OCI-LY7 (cell line): ENCODE measurements around the gene NWD2. TPM values are rescaled to one million over a fixed set of nuclear protein-coding genes. Genes with fewer than 3 reads are reported as not detected.

Experiments
- BruUV-seq: library from RNA; stranded (reverse); fragments of 400-500 nt; replicated peaks from 2 replicates; lab custom pipeline; 2021; lab: Mats Ljungman, UMichigan
- CTCF ChIA-PET: fragments of 300-600 bp; sonication (Branson Sonifier 250); formaldehyde crosslinking; loops from one replicate; lab custom pipeline; 2022; ENCODE audit warnings: antibody characterized with exemption; ENCODE audit not compliant: unreplicated experiment; lab: Charles Lee
- POLR2A ChIA-PET: fragments of 300-600 bp; sonication (Branson Sonifier 250); formaldehyde crosslinking; loops from one replicate; lab custom pipeline; 2022; ENCODE audit warnings: antibody characterized with exemption; lab: Charles Lee
- DNase-seq: peaks from one replicate; pipeline ENCODE4 v3.0.0-alpha.2; 2015; ENCODE audit warnings: low spot score
- H2AFZ ChIP-seq: fragments of 200-600 bp; sonication (generic), shearing (Covaris generic); 2 replicates; pipeline ENCODE4 v1.6.1; 2014; ENCODE audit warnings: mild to moderate bottlenecking, antibody characterized with exemption, low read length, moderate library complexity
- H3K27ac ChIP-seq: fragments of 200-600 bp; sonication (generic); 2 replicates; pipeline ENCODE4 v1.5.1; 2014; ENCODE audit warnings: mixed run types, low read depth, mild to moderate bottlenecking, moderate library complexity, low read length, inconsistent platforms; ENCODE audit not compliant: poor library complexity, severe bottlenecking
- H3K36me3 ChIP-seq: fragments of 200-600 bp; sonication (generic); 2 replicates; pipeline ENCODE4 v1.6.1; 2014; ENCODE audit warnings: mild to moderate bottlenecking, antibody characterized with exemption, low read length, moderate library complexity, mixed read lengths; ENCODE audit not compliant: insufficient read depth
- H3K4me1 ChIP-seq: fragments of 200-600 bp; sonication (generic); 2 replicates; pipeline ENCODE4 v1.5.1; 2014; ENCODE audit warnings: mild to moderate bottlenecking, low read length; ENCODE audit not compliant: insufficient read depth, poor library complexity, severe bottlenecking
- H3K4me2 ChIP-seq: fragments of 200-600 bp; sonication (generic); 2 replicates; pipeline ENCODE4 v1.6.1; 2014; ENCODE audit warnings: mild to moderate bottlenecking, low read length
- H3K4me3 ChIP-seq: fragments of 200-600 bp; sonication (generic); 2 replicates; pipeline ENCODE4 v1.5.1; 2014; ENCODE audit warnings: mild to moderate bottlenecking, low read depth, low read length; ENCODE audit not compliant: poor library complexity, severe bottlenecking
- H3K79me2 ChIP-seq: fragments of 200-600 bp; sonication (generic); 2 replicates; pipeline ENCODE4 v1.6.1; 2016; ENCODE audit warnings: low read depth, mild to moderate bottlenecking, low read length, moderate library complexity, mixed read lengths; ENCODE audit not compliant: insufficient read depth
- H3K9me2 ChIP-seq: fragments of 200-600 bp; sonication (generic); 2 replicates; pipeline ENCODE4 v1.6.1; 2016; ENCODE audit warnings: mild to moderate bottlenecking, low read length, mixed read lengths; ENCODE audit not compliant: insufficient read depth
- H3K9me3 ChIP-seq: fragments of 200-600 bp; sonication (generic); 2 replicates; pipeline ENCODE4 v1.6.1; 2014; ENCODE audit warnings: mild to moderate bottlenecking, mixed run types, low read length, mixed read lengths
- H4K20me1 ChIP-seq: fragments of 200-600 bp; sonication (generic); 2 replicates; pipeline ENCODE4 v1.6.1; 2014; ENCODE audit warnings: mild to moderate bottlenecking, antibody characterized with exemption, low read length, moderate library complexity, mixed read lengths; ENCODE audit not compliant: insufficient read depth
- CTCF ChIP-seq: fragments of 200-600 bp; sonication (generic); conservative IDR thresholded peaks from 2 replicates; pipeline ENCODE4 v1.5.1; 2014; ENCODE audit warnings: mild to moderate bottlenecking, antibody characterized with exemption, low read length, moderate library complexity, mixed read lengths
- EZH2phosphoT487 ChIP-seq: fragments of 200-600 bp; sonication (generic); IDR thresholded peaks from 2 replicates; pipeline ENCODE4 v1.6.1; 2018; ENCODE audit warnings: low read depth, borderline replicate concordance, mild to moderate bottlenecking, mixed run types, antibody characterized with exemption, low read length, moderate library complexity, mixed read lengths
- intact Hi-C: fragments of 100-400 bp; cut with micrococcal nuclease; formaldehyde crosslinking; loops from one replicate; pipeline ENCODE4 v1.10.0; 2022; ENCODE audit not compliant: unreplicated experiment
- total RNA-seq, 2 experiments: library from RNA; depleted of rRNA in 1 of 2; stranded (reverse); fragments of >200 nt in 1 of 2; shearing (Covaris generic) in 1 of 2; gene quantifications; 2 replicates each; pipeline ENCODE4 v1.2.3, GENCODE V29; 2014 to 2022

Gene NWD2
- total RNA-seq, 2 experiments from 2014 or later = not detected

- DNase-seq = no peak
- H3K4me2 ChIP-seq = no peak overlapping the region
- no peak overlapping the region for H2AFZ ChIP-seq
- no peaks in the 10 kb centered on the region for H3K36me3 ChIP-seq
- no peaks in the 10 kb centered on the region for H3K4me1 ChIP-seq
- TF ChIP-seq EZH2phosphoT487 (no peak), CTCF (no peak)
- H3K9me2 ChIP-seq = no peaks in the 10 kb centered on the region
- H3K79me2 ChIP-seq = no peaks in the 10 kb centered on the region
- POLR2A ChIA-PET = interaction anchor here (0.9 kb wide), 1 partner anchor 9 kb away, joined by 3 read pairs; no protein-coding TSS in a partner anchor
- no TSS peak for BruUV-seq
- no peaks in the 10 kb centered on the region for H3K9me3 ChIP-seq
- H4K20me1 ChIP-seq = no peaks in the 10 kb centered on the region
- intact Hi-C loops = loop anchor here (1.0 to 2.0 kb wide), 2 partner anchors 112 to 339 kb away; no protein-coding TSS in a partner anchor
- no peak overlapping the region for H3K4me3 ChIP-seq
- no peak overlapping the region for H3K27ac ChIP-seq
- CTCF ChIA-PET = no interaction called here
Measured at GRCh38 chr4:37453999-37454800, 209.7 kb downstream of the NWD2 start.

- Histone ChIP-seq H3K4me2 (no peak overlapping the region), H3K36me3 (no peaks in the 10 kb centered on the region), H3K79me2 (no peaks in the 10 kb centered on the region), H3K9me3 (no peaks in the 10 kb centered on the region), H4K20me1 (no peaks in the 10 kb centered on the region), H3K9me2 (no peaks in the 10 kb centered on the region), H3K4me1 (no peaks in the 10 kb centered on the region), H2AFZ (no peak overlapping the region), H3K27ac (no peak overlapping the region), H3K4me3 (no peak overlapping the region)
- no peak for DNase-seq
- ChIA-PET CTCF (no interaction called here), POLR2A (interaction anchor here (0.7 to 1.2 kb wide), 4 partner anchors 8 to 300 kb away, joined by 3 read pairs; no protein-coding TSS in a partner anchor)
- intact Hi-C loops = no loop called here
- no TSS peak for BruUV-seq
- no peak for TF ChIP-seq CTCF
- no peak for TF ChIP-seq EZH2phosphoT487
Measured at GRCh38 chr4:37455301-37456131, 211.0 kb downstream of the NWD2 start.
